NCI-H146 treated with DMSO at 0.1 percent for 48 hours (cell line): ENCODE measurements around the gene GRID2.

Source experiments
- DNase-seq: peaks from one replicate; lab custom pipeline; 2025; ENCODE audit not compliant: unreplicated experiment; lab: John Stamatoyannopoulos, UW

Gene GRID2

GRCh38 chr4:92885632-92886031, 581.9 kb downstream of the GRID2 start:
- no peak for DNase-seq

DNA sequence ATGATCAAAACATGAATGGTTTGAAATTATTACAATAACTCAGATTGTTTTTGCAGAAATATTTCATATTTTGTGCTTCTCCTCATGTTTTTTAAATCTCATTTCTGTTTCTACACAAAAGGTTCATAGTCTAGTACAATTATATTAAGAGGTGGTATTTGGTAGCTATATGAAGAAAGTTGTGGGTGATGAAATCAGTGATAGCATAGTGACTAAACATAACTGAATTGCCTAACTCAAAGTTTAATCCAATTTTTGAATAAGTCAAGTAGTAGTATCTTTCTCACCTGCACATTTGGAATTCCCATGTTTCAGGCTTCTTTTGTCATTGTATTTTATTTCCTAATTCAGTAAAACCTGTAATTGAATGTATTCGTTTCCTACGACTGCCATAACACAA, 648.7 kb downstream of the GRID2 start:
- DNase-seq: no peak

DNA sequence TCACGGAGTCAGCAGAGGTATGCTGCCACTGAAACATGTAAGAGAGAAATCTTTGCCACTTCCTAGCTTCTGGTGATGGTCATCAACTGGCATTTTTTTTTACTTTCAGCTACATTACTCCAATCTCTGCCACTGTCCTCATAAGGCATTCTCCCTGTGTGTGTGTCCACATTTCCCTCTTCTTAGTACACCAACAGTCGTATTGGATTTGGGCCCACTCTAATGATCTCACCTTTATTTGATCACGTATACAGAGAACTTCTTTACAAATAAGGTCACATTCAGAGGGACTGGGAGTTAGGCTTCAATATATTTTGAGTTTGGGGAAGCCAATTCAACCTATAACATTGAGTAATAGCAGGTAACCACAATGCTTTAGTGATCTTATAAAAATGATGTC, 649.1 kb downstream of the GRID2 start:
- no peak for DNase-seq

GRCh38 chr4:92953462-92953861, 649.7 kb downstream of the GRID2 start:
- no peak for DNase-seq

DNA sequence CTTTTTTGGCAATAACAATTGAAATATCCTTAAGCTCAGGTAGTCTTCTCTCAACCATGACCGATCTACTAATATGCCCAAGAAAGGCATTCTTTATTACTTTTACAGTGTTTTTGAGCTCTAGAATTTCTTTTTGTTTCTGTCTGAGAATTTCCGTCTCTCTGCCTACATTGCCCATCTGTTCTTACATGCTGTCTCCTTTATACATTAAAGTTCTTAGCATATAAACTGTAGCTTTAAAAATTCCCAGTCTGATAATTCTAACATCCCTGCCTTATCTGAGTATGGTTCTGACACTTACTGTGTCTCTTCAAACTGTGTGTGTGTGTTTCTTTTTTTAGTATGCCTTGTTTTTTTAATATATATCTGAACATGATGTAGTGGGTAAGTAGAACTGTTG, 658.1 kb downstream of the GRID2 start:
- no peak for DNase-seq

- no peak for DNase-seq
Observed at GRCh38 chr4:92962831-92963230, 659.1 kb downstream of the GRID2 start.

DNA sequence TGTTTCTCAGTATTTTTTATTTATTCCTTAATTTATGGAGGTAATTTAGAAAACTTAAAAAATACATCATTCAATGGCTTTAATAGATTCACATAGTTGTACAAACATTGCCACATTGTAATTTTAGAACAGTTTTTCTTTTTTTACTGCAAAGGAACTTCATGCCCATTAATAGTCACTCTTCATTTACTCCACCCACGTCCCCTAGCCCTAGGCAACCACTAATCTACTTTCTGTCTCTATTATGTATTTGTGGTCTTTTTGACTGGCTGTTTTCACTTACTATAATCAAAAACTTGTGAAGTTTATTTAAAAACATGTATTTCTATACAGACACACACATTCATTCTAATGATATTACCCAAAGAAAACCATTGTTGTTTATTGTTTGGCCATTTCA, 664.8 kb downstream of the GRID2 start:
- DNase-seq: no peak

- no peak for DNase-seq
Observed at GRCh38 chr4:92968996-92969395, 665.2 kb downstream of the GRID2 start.

DNA sequence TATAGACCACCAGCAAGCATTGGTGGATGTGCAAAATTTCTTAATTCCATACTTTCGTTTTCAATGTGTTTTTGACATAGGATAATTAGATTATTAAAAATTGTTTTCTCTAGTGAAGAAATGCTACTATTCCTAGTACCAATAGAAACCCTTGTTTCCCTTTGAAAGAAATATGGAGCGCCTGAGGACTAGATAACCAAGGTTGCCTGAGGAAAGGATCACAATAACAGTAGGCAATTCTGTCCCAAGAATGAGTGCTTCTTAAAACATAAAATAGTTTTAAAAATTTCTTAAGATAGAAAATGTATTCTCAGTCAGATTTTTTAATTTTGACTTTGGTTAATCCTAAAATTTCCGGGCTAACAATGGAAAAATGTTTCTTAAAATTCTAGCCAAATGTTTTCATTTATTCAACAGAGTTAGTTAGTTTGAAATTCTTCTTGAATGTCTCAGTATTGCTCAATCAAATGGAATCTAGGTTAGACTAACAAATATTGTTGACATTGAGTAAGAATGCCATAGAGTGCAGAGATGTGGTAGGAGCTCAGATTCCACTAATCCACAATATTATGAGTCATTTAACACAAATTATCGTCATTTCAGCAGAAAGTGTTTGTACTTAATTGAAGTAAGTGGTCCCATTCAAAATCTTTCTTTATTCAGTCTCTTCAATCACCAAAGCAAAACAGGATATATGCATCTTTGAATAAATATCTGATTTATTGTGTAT, 666.0 kb downstream of the GRID2 start:
- DNase-seq: no peak

GRCh38 chr4:92970996-92971395, 667.2 kb downstream of the GRID2 start:
- no peak for DNase-seq

DNA sequence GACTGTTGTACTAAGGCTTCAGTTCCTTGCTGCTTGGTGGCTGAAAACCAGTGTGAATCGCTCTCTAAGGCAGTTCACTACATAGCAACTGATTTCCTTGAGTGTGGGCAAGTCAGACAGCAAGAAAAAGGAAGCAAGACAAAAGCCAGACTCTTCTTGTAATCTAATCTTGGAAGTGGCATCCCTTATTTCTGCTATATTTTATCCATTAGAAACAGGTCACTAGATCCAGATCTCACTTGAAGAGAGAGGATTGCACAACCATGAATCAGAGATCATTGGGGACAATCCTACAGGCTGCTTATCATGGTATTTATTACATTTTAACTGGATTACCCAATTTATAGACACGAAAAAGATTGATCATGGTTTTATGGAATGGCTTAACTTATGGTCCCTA, 684.5 kb downstream of the GRID2 start:
- DNase-seq: no peak

- DNase-seq: no peak
Observed at GRCh38 chr4:92992758-92993157, 689.0 kb downstream of the GRID2 start.

DNA sequence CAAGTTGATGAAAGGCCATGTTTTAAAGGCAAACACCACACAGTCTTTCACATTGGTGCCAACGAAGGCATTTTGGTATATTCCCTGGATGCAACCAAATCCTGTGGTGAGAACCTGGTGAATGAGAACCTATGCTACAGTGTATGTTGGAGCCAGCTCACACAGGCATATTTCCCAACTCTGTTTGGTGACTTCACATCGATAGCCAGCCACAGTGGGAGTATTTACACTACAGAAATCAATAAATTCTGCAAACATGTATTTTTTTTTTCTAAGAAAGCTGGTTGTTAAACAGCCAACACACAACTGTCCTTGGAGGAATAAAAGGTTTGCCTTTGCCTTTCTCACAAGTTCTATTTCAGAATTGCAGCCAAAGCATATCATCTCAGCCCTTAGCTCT, 691.0 kb downstream of the GRID2 start:
- DNase-seq: peak; percentile 12

- no peak for DNase-seq
Observed at GRCh38 chr4:92996533-92996932, 692.8 kb downstream of the GRID2 start.

DNA sequence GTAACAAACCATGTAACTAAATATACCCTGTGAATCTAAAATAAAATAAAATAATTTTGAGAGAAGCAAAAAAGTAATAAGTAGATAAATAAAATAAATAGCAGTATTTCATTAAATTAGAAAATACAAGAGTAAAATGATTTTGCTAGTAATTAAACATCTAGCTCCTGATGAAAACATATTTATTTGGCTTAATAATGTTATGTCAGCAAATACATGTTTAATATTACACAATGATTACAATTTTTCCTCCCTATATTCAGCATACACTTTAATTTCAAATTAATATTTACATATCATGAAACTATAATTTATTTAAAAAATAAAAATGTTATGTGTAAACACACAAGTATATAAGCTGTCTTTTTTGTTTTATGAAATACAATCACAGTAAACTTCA, 697.1 kb downstream of the GRID2 start:
- no peak for DNase-seq

- DNase-seq: no peak
Observed at GRCh38 chr4:93002240-93002639, 698.5 kb downstream of the GRID2 start.

DNA sequence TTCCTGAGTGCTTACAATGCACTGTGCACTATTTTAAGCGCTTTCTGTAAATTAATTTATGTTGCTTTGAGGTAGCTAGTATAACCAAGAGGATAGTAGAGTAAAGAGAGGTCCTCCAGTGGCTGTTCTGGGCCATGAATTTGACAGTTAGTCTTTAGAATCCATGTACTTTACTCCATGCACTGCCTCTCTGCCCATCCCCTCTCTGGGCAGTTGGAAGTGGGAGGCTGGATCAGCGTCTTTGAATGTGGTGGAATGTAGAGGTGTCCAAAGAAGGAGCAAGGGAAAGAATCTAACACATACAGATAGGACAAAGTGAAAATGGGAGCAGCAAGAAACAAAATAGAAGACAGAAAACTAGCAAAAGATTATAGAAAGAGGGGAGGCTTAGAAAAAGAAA, 712.6 kb downstream of the GRID2 start:
- DNase-seq: no peak

DNA sequence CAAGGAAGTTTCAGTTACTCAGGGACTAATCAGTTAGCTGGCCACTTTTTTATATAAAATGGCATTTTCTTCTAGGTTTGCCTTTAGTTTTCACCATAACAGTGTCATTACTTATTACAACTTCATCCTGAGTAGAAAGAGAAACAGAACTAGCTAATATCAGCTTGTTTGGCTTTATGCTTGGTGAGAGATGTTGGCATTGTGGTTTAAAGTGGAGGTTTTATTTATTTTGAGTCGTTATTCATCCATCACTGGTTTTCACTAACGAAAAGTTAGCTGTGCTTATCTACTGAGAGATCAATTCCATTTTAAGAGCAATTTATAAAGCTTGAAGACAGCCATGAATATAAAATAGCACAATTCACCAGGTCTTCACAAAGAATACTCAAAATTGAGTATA, 714.5 kb downstream of the GRID2 start:
- no peak for DNase-seq

GRCh38 chr4:93018806-93019205, 715.0 kb downstream of the GRID2 start:
- no peak for DNase-seq

GRCh38 chr4:93029769-93030168, 726.0 kb downstream of the GRID2 start:
- DNase-seq: no peak

GRCh38 chr4:93030670-93031069, 726.9 kb downstream of the GRID2 start:
- DNase-seq: no peak

DNA sequence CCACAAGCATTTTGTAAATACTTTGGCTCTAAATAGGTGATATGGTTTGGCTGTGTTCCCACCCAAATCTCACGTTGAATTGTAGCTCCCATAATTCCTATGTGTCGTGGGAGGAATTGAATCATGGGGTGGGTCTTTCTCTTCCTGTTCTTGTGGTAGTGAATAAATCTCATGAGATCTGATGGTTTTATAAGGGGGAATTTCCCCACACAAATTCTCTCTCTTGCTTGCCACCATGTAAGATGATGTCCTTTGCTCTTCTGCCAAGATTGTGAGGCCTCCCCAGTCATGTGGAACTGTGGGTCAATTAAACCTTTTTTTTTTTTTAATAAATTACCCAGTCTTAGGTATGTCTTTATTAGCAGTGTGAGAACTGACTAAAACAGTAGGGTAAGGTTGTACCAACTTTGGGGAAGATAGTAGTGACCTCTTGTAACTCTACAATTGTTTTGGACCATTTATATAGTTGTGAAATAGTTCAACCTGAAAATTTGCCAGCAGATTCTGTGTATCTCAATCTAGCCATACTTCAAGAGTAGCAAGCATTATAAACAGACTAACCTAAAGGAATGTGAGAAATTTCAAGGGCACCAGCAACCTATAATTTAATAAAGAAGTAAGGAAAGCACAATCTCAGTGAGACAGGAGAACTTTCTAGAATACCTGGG, 727.8 kb downstream of the GRID2 start:
- DNase-seq: no peak

- no peak for DNase-seq
Observed at GRCh38 chr4:93042746-93043145, 739.0 kb downstream of the GRID2 start.
